Chondrocyte (in vitro differentiated cells): ENCODE data around the gene IL22RA1. TPM values are rescaled to one million over a fixed set of nuclear protein-coding genes. Genes with fewer than 3 reads are reported as not detected.

ENCODE experiments used
- DNase-seq: peaks from one replicate; pipeline ENCODE4 v3.0.0; 2021; ENCODE audit warnings: mixed read lengths, low spot score
- H3K27ac Mint-ChIP-seq: one replicate; pipeline ENCODE4 v1.8.0; 2021; ENCODE audit warnings: mild to moderate bottlenecking, moderate library complexity, mixed read lengths; ENCODE audit not compliant: unreplicated experiment
- H3K27me3 Mint-ChIP-seq: 2 replicates; pipeline ENCODE4 v1.8.0; 2021; ENCODE audit warnings: low read depth, mixed read lengths
- H3K36me3 Mint-ChIP-seq: 2 replicates; pipeline ENCODE4 v1.8.0; 2021; ENCODE audit warnings: low read depth, mixed read lengths
- H3K4me1 Mint-ChIP-seq: 2 replicates; pipeline ENCODE4 v1.8.0; 2021; ENCODE audit warnings: low read depth, mild to moderate bottlenecking, mixed read lengths
- H3K4me3 Mint-ChIP-seq: one replicate; pipeline ENCODE4 v1.8.0; 2021; ENCODE audit warnings: mild to moderate bottlenecking, moderate library complexity, mixed read lengths; ENCODE audit not compliant: unreplicated experiment
- H3K9me3 Mint-ChIP-seq: 2 replicates; pipeline ENCODE4 v1.8.0; 2021; ENCODE audit warnings: low read depth, mixed read lengths
- CTCF ChIP-seq: fragments of 200-600 bp; sonication (generic); IDR thresholded peaks from 2 replicates; pipeline ENCODE4 v1.5.0; 2021; ENCODE audit warnings: antibody characterized with exemption, mild to moderate bottlenecking, moderate library complexity
- total RNA-seq: library from RNA; stranded (reverse); gene quantifications from 3 replicates; pipeline ENCODE4 v1.2.1, GENCODE V29; 2021

Gene IL22RA1
- total RNA-seq, 1 donor from 2014 or later, result not detected

GRCh38 chr1:24120965-24121364 is 22.0 kb downstream of the IL22RA1 start:
- H3K4me3 Mint-ChIP-seq, result no peak overlapping the region
- H3K27me3 Mint-ChIP-seq, result no peaks in the 10 kb centered on the region
- H3K27ac Mint-ChIP-seq, result no peak overlapping the region
- no peaks in the 10 kb centered on the region for H3K9me3 Mint-ChIP-seq
- H3K36me3 Mint-ChIP-seq, result no peaks in the 10 kb centered on the region
- TF ChIP-seq CTCF, result no peak
- DNase-seq, result no peak
- peaks cover 41% of the 10 kb centered on the region for H3K4me1 Mint-ChIP-seq

- no peak overlapping the region for H3K4me3 Mint-ChIP-seq
- DNase-seq, result no peak
- H3K27me3 Mint-ChIP-seq, result no peaks in the 10 kb centered on the region
Measured at GRCh38 chr1:24119859-24120756, 22.8 kb downstream of the IL22RA1 start.

GRCh38 chr1:24119489-24119858 is 23.5 kb downstream of the IL22RA1 start:
- H3K9me3 Mint-ChIP-seq, result no peaks in the 10 kb centered on the region
- H3K36me3 Mint-ChIP-seq, result no peaks in the 10 kb centered on the region
- peak overlapping the region; percentile 65 for H3K27ac Mint-ChIP-seq
- H3K27me3 Mint-ChIP-seq, result no peaks in the 10 kb centered on the region
- no peak for DNase-seq
- TF ChIP-seq CTCF, result no peak
- no peak overlapping the region for H3K4me3 Mint-ChIP-seq
- H3K4me1 Mint-ChIP-seq, result peaks cover 38% of the 10 kb centered on the region

More at GRCh38 chr1:24119859-24120756, 22.8 kb downstream of the IL22RA1 start:
- Mint-ChIP-seq H3K9me3 (no peaks in the 10 kb centered on the region), H3K27ac (peak overlapping the region; percentile 65), H3K36me3 (no peaks in the 10 kb centered on the region), H3K4me1 (peaks cover 38% of the 10 kb centered on the region)
- TF ChIP-seq CTCF, result no peak

GRCh38 chr1:24118410-24119242 is 24.3 kb downstream of the IL22RA1 start:
- Mint-ChIP-seq H3K9me3 (no peaks in the 10 kb centered on the region), H3K27ac (peak overlapping the region; percentile 81)

More at GRCh38 chr1:24118410-24119242, 24.3 kb downstream of the IL22RA1 start:
- Mint-ChIP-seq H3K4me1 (peaks cover 38% of the 10 kb centered on the region), H3K27me3 (no peaks in the 10 kb centered on the region), H3K36me3 (no peaks in the 10 kb centered on the region), H3K4me3 (no peak overlapping the region)
- TF ChIP-seq CTCF, result no peak
- DNase-seq, result no peak
